ENCODE measurements around the gene CNTD1. TPM values are rescaled to one million over a fixed set of nuclear protein-coding genes. Genes with fewer than 3 reads are reported as not detected.

The CNTD1 gene
- total RNA-seq, 1 donor from 2014 or later: not detected

- H3K4me3 ChIP-seq (ENCODE audit: low read depth, low read length): no peak overlapping the region
- DNase-seq (ENCODE audit: low read depth): no peak
- no peak for TF ChIP-seq CTCF (conservative IDR thresholded peaks at IDR 0.05; ENCODE audit: low read depth, low read length)
Observed at GRCh38 chr17:42809250-42809649, 10.6 kb downstream of the CNTD1 start.

GRCh38 chr17:42814633-42815399 lies 16.2 kb downstream of the CNTD1 start:
- H3K4me3 ChIP-seq (ENCODE audit: low read depth, low read length): no peak overlapping the region
- no peak for DNase-seq (ENCODE audit: low read depth)
- TF ChIP-seq CTCF (conservative IDR thresholded peaks at IDR 0.05; ENCODE audit: low read depth, low read length): no peak

GRCh38 chr17:42817866-42818265 lies 19.2 kb downstream of the CNTD1 start:
- TF ChIP-seq CTCF (conservative IDR thresholded peaks at IDR 0.05; ENCODE audit: low read depth, low read length): no peak
- no peak overlapping the region for H3K4me3 ChIP-seq (ENCODE audit: low read depth, low read length)
- DNase-seq (ENCODE audit: low read depth): no peak

GRCh38 chr17:42818379-42818778 lies 19.7 kb downstream of the CNTD1 start:
- DNase-seq (ENCODE audit: low read depth): no peak
- no peak overlapping the region for H3K4me3 ChIP-seq (ENCODE audit: low read depth, low read length)
- TF ChIP-seq CTCF (conservative IDR thresholded peaks at IDR 0.05; ENCODE audit: low read depth, low read length): no peak

GRCh38 chr17:42819939-42820535 lies 21.4 kb downstream of the CNTD1 start:
- TF ChIP-seq CTCF (conservative IDR thresholded peaks at IDR 0.05; ENCODE audit: low read depth, low read length): peak; percentile 92
- H3K4me3 ChIP-seq (ENCODE audit: low read depth, low read length): no peak overlapping the region
- no peak for DNase-seq (ENCODE audit: low read depth)

- no peak for DNase-seq (ENCODE audit: low read depth)
- H3K4me3 ChIP-seq (ENCODE audit: low read depth, low read length): no peak overlapping the region
- TF ChIP-seq CTCF (conservative IDR thresholded peaks at IDR 0.05; ENCODE audit: low read depth, low read length): no peak
Observed at GRCh38 chr17:42821176-42821575, 22.5 kb downstream of the CNTD1 start.

- DNase-seq (ENCODE audit: low read depth): no peak
- no peak overlapping the region for H3K4me3 ChIP-seq (ENCODE audit: low read depth, low read length)
- TF ChIP-seq CTCF (conservative IDR thresholded peaks at IDR 0.05; ENCODE audit: low read depth, low read length): no peak
Observed at GRCh38 chr17:42827472-42827871, 28.8 kb downstream of the CNTD1 start.

All from epithelial cell of proximal tubule (primary cell).